GM12878 (cell line): Measurements from ENCODE around the gene LRRC74B. TPM values are rescaled to one million over a fixed set of nuclear protein-coding genes. Genes with fewer than 3 reads are reported as not detected.
A peak's percentile ranks its signal among the peaks of the same experiment; 100 is the strongest.

Experiments used
- ATAC-seq: fragments of 200-7000 bp; cut with Tn5 transposase; 3 replicates; pipeline ENCODE4 v1.9.1; 2020; ENCODE audit warnings: mild to moderate bottlenecking, moderate library complexity
- BruUV-seq: library from RNA; stranded (reverse); fragments of 400-500 nt; replicated peaks from 2 replicates; lab custom pipeline; 2021; lab: Mats Ljungman, UMichigan
- CTCF ChIA-PET: fragments of 300-600 bp; sonication (Branson Sonifier 250); formaldehyde crosslinking; extraction: SDS; loops from one replicate; lab custom pipeline; 2021; ENCODE audit warnings: inconsistent platforms; lab: Yijun Ruan, JAX
- POLR2A ChIA-PET: fragments of 350-600 bp; formaldehyde crosslinking; extraction: SDS; loops from one replicate; lab custom pipeline; 2021; ENCODE audit warnings: inconsistent platforms; lab: Charles Lee
- RAD21 ChIA-PET: fragments of 300-600 bp; sonication (Branson Sonifier 250); formaldehyde crosslinking; loops from one replicate; lab custom pipeline; 2023; ENCODE audit warnings: antibody characterized with exemption; ENCODE audit not compliant: unreplicated experiment; lab: Charles Lee
- SMC1A ChIA-PET: fragments of 300-600 bp; sonication (Branson Sonifier 250); formaldehyde crosslinking; loops from one replicate; lab custom pipeline; 2023; ENCODE audit not compliant: unreplicated experiment, uncharacterized antibody; lab: Charles Lee
- DNase-seq: peaks from one replicate; pipeline ENCODE4 v3.0.0-alpha.2; 2011; ENCODE audit warnings: low read depth, low spot score
- FAIRE-seq: peaks from 3 replicates; lab custom pipeline; 2011; peaks lifted over from hg19 to GRCh38; lab: Jason Lieb, UNC
- H2AFZ ChIP-seq: 2 replicates; pipeline ENCODE4 v1.6.0; 2011; ENCODE audit warnings: low read depth, low read length, control low read depth; ENCODE audit not compliant: control insufficient read depth
- H3K27ac ChIP-seq: 2 replicates; pipeline ENCODE4 v1.5.1; 2011; ENCODE audit warnings: control low read depth; ENCODE audit not compliant: control insufficient read depth, insufficient read depth
- H3K27me3 ChIP-seq, 2 experiments: replicated peaks in 1 of 2; 2 replicates each; pipeline versions ENCODE4 v1.6.0 to v1.6.1; 2011; ENCODE audit warnings: low read length in 1 of 2; ENCODE audit not compliant: control insufficient read depth in 2 of 2, insufficient read depth in 2 of 2
- H3K36me3 ChIP-seq, 2 experiments: 2 replicates each; pipeline ENCODE4 v1.5.1; 2011; ENCODE audit warnings: low read length in 1 of 2; ENCODE audit not compliant: control insufficient read depth in 2 of 2, insufficient read depth in 2 of 2
- H3K4me1 ChIP-seq: 2 replicates; pipeline ENCODE4 v1.6.1; 2011; ENCODE audit warnings: mild to moderate bottlenecking, low read length, moderate library complexity, mixed read lengths; ENCODE audit not compliant: control insufficient read depth, insufficient read depth
- H3K4me2 ChIP-seq: 2 replicates; pipeline ENCODE4 v1.6.0; 2011; ENCODE audit warnings: control low read depth; ENCODE audit not compliant: control insufficient read depth, insufficient read depth
- H3K4me3 ChIP-seq: fragments of 200-600 bp; sonication (generic); 2 replicates; pipeline ENCODE4 v1.5.1; 2016
- H3K79me2 ChIP-seq: 2 replicates; pipeline ENCODE4 v1.6.0; 2011; ENCODE audit warnings: low read length; ENCODE audit not compliant: control insufficient read depth, insufficient read depth
- H3K9ac ChIP-seq: 2 replicates; pipeline ENCODE4 v1.8.0; 2011; ENCODE audit warnings: low read length, control low read depth, mixed read lengths; ENCODE audit not compliant: control insufficient read depth, insufficient read depth
- H3K9me3 ChIP-seq: replicated peaks from 3 replicates; pipeline ENCODE4 v1.5.1; 2011; ENCODE audit warnings: mild to moderate bottlenecking, low read length; ENCODE audit not compliant: control insufficient read depth, insufficient read depth
- H4K20me1 ChIP-seq: 2 replicates; pipeline ENCODE4 v1.6.0; 2011; ENCODE audit not compliant: control insufficient read depth, insufficient read depth
- CREB1 ChIP-seq: IDR thresholded peaks from 2 replicates; pipeline ENCODE4 v1.6.1; 2012; ENCODE audit warnings: low read depth, mild to moderate bottlenecking, inconsistent platforms
- ESRRA ChIP-seq: IDR thresholded peaks from 2 replicates; pipeline ENCODE4 v1.6.1; 2012; ENCODE audit warnings: mild to moderate bottlenecking, low read length, improper control_type of control experiment
- KAT2A ChIP-seq: conservative IDR thresholded peaks from 2 replicates; pipeline ENCODE4 v1.6.1; 2011; ENCODE audit warnings: low read depth, low read length; ENCODE audit not compliant: control insufficient read depth
- MTA3 ChIP-seq: IDR thresholded peaks from 2 replicates; pipeline ENCODE4 v1.6.1; 2012; ENCODE audit warnings: low read length, inconsistent platforms, borderline replicate concordance
- NFYB ChIP-seq: IDR thresholded peaks from 2 replicates; pipeline ENCODE4 v1.6.1; 2011; ENCODE audit warnings: low read depth, mild to moderate bottlenecking, low read length, improper control_type of control experiment, moderate library complexity; ENCODE audit not compliant: insufficient read depth
- NR2F1 ChIP-seq: fragments of 450-650 bp; conservative IDR thresholded peaks from 2 replicates; pipeline ENCODE4 v1.6.1; 2017; ENCODE audit warnings: mild to moderate bottlenecking
- RAD21 ChIP-seq: IDR thresholded peaks from 2 replicates; pipeline ENCODE4 v1.6.1; 2011; ENCODE audit warnings: mild to moderate bottlenecking, low read depth, low read length, moderate library complexity; ENCODE audit not compliant: insufficient read depth
- RCOR1 ChIP-seq: conservative IDR thresholded peaks from 2 replicates; pipeline ENCODE4 v1.6.1; 2012; ENCODE audit warnings: low read depth, low read length, improper control_type of control experiment
- SMC3 ChIP-seq: IDR thresholded peaks from 2 replicates; pipeline ENCODE4 v1.6.1; 2011; ENCODE audit warnings: low read length, improper control_type of control experiment, borderline replicate concordance
- SREBF2 ChIP-seq: IDR thresholded peaks from 2 replicates; pipeline ENCODE4 v1.6.1; 2012; ENCODE audit warnings: mild to moderate bottlenecking, low read length
- SRF ChIP-seq, 2 experiments: IDR thresholded peaks; 2 replicates each; pipeline ENCODE4 v1.6.1; 2011; ENCODE audit warnings: low read depth in 2 of 2, low read length in 2 of 2, mild to moderate bottlenecking in 1 of 2, moderate library complexity in 1 of 2
- YBX1 ChIP-seq: fragments of 450-650 bp; IDR thresholded peaks from 2 replicates; pipeline ENCODE4 v1.6.1; 2016; ENCODE audit warnings: antibody characterized with exemption
- ZNF384 ChIP-seq: IDR thresholded peaks from 2 replicates; pipeline ENCODE4 v1.6.1; 2012; ENCODE audit warnings: low read depth, mild to moderate bottlenecking, low read length, improper control_type of control experiment, borderline replicate concordance
- ZNF622 ChIP-seq: fragments of 450-650 bp; IDR thresholded peaks from 2 replicates; pipeline ENCODE4 v1.6.1; 2017; ENCODE audit warnings: mild to moderate bottlenecking, inconsistent platforms
- WGBS: methylation state at CpG from one replicate; pipeline ENCODE4 v1.1.6; 2016; ENCODE audit warnings: low lambda C conversion rate; ENCODE audit not compliant: insufficient replicate concordance, insufficient coverage; ENCODE audit errors: missing lambda C conversion rate; 5-methylcytosine and 5-hydroxymethylcytosine counted together
- in situ Hi-C: fragments of 300-500 bp; cut with MboI; formaldehyde crosslinking; loops from 9 replicates; pipeline ENCODE4 v1.14.3; 2018; ENCODE audit warnings: mixed read lengths
- intact Hi-C: fragments of 100-400 bp; cut with micrococcal nuclease; formaldehyde crosslinking; loops from one replicate; pipeline ENCODE4 v1.14.2; 2022; ENCODE audit not compliant: unreplicated experiment
- polyA plus RNA-seq, 11 experiments: library from polyadenylated mRNA; depleted of rRNA in 4 of 11; unstranded in 6 of 11; stranded (reverse) in 5 of 11; fragments of >200 nt; fragmentation: Nextera tagmentation in 4 of 11; fragmentation: Illumina TruSeq in 1 of 11; extraction: Ambion mirVana in 4 of 11; extraction: Trizol in 1 of 11; gene quantifications; 1 replicate in 1 of 11; 2 replicates in 10 of 11; pipeline versions ENCODE4 v1.2.1 to v1.2.3, GENCODE V29; 2011 to 2016; ENCODE audit warnings: inconsistent platforms in 2 of 11, missing spikeins in 2 of 11, low read depth in 1 of 11
- total RNA-seq, 4 experiments: library from RNA; depleted of rRNA in 3 of 4; stranded (reverse); fragments of >200 nt in 3 of 4; fragmentation: Illumina TruSeq in 1 of 4; extraction: Trizol in 1 of 4; gene quantifications; 2 replicates each; pipeline versions ENCODE4 v1.2.1 to v1.2.3, GENCODE V29; 2013 to 2021
- TF ChIP-seq, protein P1 (sequence below): fragments of 450-650 bp; IDR thresholded peaks from 2 replicates; pipeline ENCODE4 v1.6.1; 2016; ENCODE audit warnings: mild to moderate bottlenecking
- TF ChIP-seq, protein P2 (sequence below), 3 experiments: IDR thresholded peaks in 2 of 3; conservative IDR thresholded peaks in 1 of 3; 2 replicates each; pipeline ENCODE4 v1.5.1; 2011; ENCODE audit warnings: low read depth in 3 of 3, low read length in 3 of 3, mild to moderate bottlenecking in 3 of 3, control low read depth in 2 of 3, moderate library complexity in 2 of 3, inconsistent platforms in 1 of 3, mixed read lengths in 1 of 3; ENCODE audit not compliant: control insufficient read depth in 2 of 3, insufficient read depth in 1 of 3; ENCODE audit errors: extremely low read depth in 1 of 3

The LRRC74B gene
- total and polyA plus RNA-seq, 10 of the 15 experiments (the other 5 are each of a cell fraction or from before 2014, with no cell fraction given) = not detected

DNA sequence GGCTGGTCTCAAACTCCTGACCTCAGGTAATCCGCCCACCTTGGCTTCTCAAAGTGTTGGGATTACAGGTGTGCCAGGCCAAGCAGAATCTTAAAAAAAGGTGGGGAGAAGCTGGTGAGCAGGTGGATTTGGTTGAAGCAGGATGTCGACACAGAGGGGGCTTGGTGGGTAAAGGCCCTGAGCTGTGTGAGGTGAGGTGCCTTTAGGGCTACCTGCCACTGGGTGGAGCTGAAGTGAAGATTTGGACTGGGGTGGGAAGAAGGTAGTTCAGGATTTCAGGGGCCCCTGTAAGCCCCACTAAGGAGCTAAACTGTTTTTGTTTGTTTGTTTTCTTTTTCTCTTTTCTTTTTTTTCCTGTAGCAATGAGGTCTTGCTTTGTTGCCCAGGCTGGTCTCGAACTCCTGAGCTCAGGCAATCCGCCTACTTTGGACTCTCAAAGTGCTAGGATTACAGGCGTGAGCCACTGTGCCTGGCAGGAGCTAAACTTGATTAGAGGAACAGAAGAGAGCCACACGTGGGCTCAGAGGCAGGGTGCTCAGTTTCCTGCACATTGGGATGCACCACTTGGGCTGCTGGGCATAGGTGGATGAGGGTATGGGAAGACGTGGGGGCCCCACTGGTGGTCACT, 24.8 kb upstream of the LRRC74B start:
- Histone ChIP-seq H3K36me3 (no peaks in the 10 kb centered on the region), H3K79me2 (no peaks in the 10 kb centered on the region), H3K4me3 (no peak overlapping the region), H2AFZ (no peak overlapping the region), H3K9ac (no peak overlapping the region), H3K4me2 (no peak overlapping the region), H3K27ac (no peak overlapping the region), H3K27me3 (no peaks in the 10 kb centered on the region; a peak in 2 of 4 replicates), H3K9me3 (no peaks in the 10 kb centered on the region), H4K20me1 (no peaks in the 10 kb centered on the region), H3K4me1 (peaks cover 7% of the 10 kb centered on the region)
- FAIRE-seq (no peak), DNase-seq (no peak), ATAC-seq (peak; percentile 85)
- intact Hi-C loops = no loop called here
- WGBS = 28% methylated on average over 7 of the region's 7 CpGs
- in situ Hi-C loops = no loop called here
- no TSS peak for BruUV-seq
- ChIA-PET SMC1A (interaction anchor here (0.6 to 1.1 kb wide), 2 partner anchors 13 to 135 kb away, joined by 3 read pairs; no protein-coding TSS in a partner anchor), RAD21 (interaction anchor here (0.9 kb wide), 1 partner anchor 81 kb away, joined by 3 read pairs; no protein-coding TSS in a partner anchor), CTCF (interaction anchor here (0.6 to 1.6 kb wide), 5 partner anchors 18 to 790 kb away, joined by 3 to 6 read pairs (median 5); partner anchors contain the start of gene THAP7), POLR2A (no interaction called here)
- TF ChIP-seq, protein P1, sequence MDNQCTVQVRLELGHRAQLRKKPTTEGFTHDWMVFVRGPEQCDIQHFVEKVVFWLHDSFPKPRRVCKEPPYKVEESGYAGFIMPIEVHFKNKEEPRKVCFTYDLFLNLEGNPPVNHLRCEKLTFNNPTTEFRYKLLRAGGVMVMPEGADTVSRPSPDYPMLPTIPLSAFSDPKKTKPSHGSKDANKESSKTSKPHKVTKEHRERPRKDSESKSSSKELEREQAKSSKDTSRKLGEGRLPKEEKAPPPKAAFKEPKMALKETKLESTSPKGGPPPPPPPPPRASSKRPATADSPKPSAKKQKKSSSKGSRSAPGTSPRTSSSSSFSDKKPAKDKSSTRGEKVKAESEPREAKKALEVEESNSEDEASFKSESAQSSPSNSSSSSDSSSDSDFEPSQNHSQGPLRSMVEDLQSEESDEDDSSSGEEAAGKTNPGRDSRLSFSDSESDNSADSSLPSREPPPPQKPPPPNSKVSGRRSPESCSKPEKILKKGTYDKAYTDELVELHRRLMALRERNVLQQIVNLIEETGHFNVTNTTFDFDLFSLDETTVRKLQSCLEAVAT = no peak
- TF ChIP-seq ZNF384 (no peak), RCOR1 (no peak), SMC3 (peak; percentile 54; the same call in 1 of the 2 replicates), NR2F1 (no peak), NFYB (no peak), ZNF622 (no peak), YBX1 (no peak), MTA3 (no peak), KAT2A (no peak), SREBF2 (no peak), RAD21 (peak; percentile 61), CREB1 (no peak), SRF (IDR thresholded peaks at IDR 0.05; ENCODE audit: low read depth in 2 of 2, low read length in 2 of 2) (no peak), ESRRA (no peak)
- TF ChIP-seq, protein P2, sequence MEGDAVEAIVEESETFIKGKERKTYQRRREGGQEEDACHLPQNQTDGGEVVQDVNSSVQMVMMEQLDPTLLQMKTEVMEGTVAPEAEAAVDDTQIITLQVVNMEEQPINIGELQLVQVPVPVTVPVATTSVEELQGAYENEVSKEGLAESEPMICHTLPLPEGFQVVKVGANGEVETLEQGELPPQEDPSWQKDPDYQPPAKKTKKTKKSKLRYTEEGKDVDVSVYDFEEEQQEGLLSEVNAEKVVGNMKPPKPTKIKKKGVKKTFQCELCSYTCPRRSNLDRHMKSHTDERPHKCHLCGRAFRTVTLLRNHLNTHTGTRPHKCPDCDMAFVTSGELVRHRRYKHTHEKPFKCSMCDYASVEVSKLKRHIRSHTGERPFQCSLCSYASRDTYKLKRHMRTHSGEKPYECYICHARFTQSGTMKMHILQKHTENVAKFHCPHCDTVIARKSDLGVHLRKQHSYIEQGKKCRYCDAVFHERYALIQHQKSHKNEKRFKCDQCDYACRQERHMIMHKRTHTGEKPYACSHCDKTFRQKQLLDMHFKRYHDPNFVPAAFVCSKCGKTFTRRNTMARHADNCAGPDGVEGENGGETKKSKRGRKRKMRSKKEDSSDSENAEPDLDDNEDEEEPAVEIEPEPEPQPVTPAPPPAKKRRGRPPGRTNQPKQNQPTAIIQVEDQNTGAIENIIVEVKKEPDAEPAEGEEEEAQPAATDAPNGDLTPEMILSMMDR (IDR thresholded peaks at IDR 0.05 in 2 of 3, conservative IDR thresholded peaks at IDR 0.05 in 1 of 3; ENCODE audit: control insufficient read depth in 2 of 3, extremely low read depth in 1 of 3, insufficient read depth in 1 of 3, low read depth in 3 of 3, low read length in 3 of 3) = peak; percentile 46 to 58 (median 57)
